Activated T-cell treated with anti-CD3 and anti-CD28 coated beads, Interleukin-2, amount 50 U/mL, for 1 hour (primary cell): Measurements from ENCODE around the gene ABCB10.

ENCODE experiments used
- DNase-seq: peaks from one replicate; pipeline ENCODE4 v3.0.0-alpha.2; 2020

The ABCB10 gene

GRCh38 chr1:229466887-229467286 lies 91.6 kb downstream of the ABCB10 start:
- DNase-seq = no peak
